Sigmoid colon (tissue), 7 donors: ENCODE data around the gene TBC1D1. TPM values are rescaled to one million over a fixed set of nuclear protein-coding genes. Genes with fewer than 3 reads are reported as not detected.

ENCODE experiments used
- DNase-seq: peaks from one replicate; pipeline ENCODE4 v3.0.0-alpha.2; 2019
- H3K27ac ChIP-seq, 4 donors: fragments of 200-600 bp; sonication (generic); one replicate each; pipeline ENCODE4 v1.5.1; 2016 to 2019; ENCODE audit warnings: mild to moderate bottlenecking in 1 of 4
- H3K27me3 ChIP-seq, 3 donors: fragments of 200-600 bp; sonication (generic); one replicate each; pipeline ENCODE4 v1.5.1; 2019; ENCODE audit warnings: mild to moderate bottlenecking in 1 of 3
- H3K36me3 ChIP-seq, 4 donors: fragments of 200-600 bp; sonication (generic); one replicate each; pipeline ENCODE4 v1.5.1; 2016 to 2019
- H3K4me1 ChIP-seq, 4 donors: fragments of 200-600 bp; sonication (generic); one replicate each; pipeline ENCODE4 v1.5.1; 2017 to 2019
- H3K4me3 ChIP-seq, 4 donors: fragments of 200-600 bp; sonication (generic); one replicate each; pipeline ENCODE4 v1.5.1; 2017 to 2019; ENCODE audit warnings: mild to moderate bottlenecking in 2 of 4, moderate library complexity in 1 of 4
- H3K9me3 ChIP-seq, 4 donors: fragments of 200-600 bp in 3 of 4; sonication (generic) in 3 of 4; one replicate each; pipeline versions ENCODE4 v1.5.1 to v1.6.1; 2013 to 2019
- EP300 ChIP-seq, 4 donors: sonication (generic); formaldehyde crosslinking; IDR thresholded peaks; one replicate each; pipeline ENCODE4 v1.6.1; 2017; ENCODE audit warnings: antibody characterized with exemption in 4 of 4
- POLR2A ChIP-seq, 2 donors: fragments of 450-650 bp; IDR thresholded peaks; one replicate each; pipeline ENCODE4 v1.6.1; 2016; ENCODE audit warnings: antibody characterized with exemption in 2 of 2, mild to moderate bottlenecking in 2 of 2, moderate library complexity in 2 of 2
- POLR2AphosphoS5 ChIP-seq, 4 donors: sonication (generic); formaldehyde crosslinking; IDR thresholded peaks; one replicate each; pipeline ENCODE4 v1.6.1; 2017; ENCODE audit warnings: antibody characterized with exemption in 4 of 4
- WGBS, 2 donors: extraction: QIAGEN DNeasy Blood & Tissue Kit; methylation state at CpG; one replicate each; pipeline ENCODE4 v1.1.7; 2013; 5-methylcytosine and 5-hydroxymethylcytosine counted together
- intact Hi-C: fragments of 100-400 bp; cut with DNase I; formaldehyde crosslinking; loops from one replicate; pipeline ENCODE4 v1.15.1; 2023
- polyA plus RNA-seq, 3 donors: library from polyadenylated mRNA; stranded (reverse); fragments of 200-250 nt; gene quantifications; one replicate each; pipeline ENCODE4 v1.2.3, GENCODE V29; 2013
- total RNA-seq, 4 donors: library from RNA; depleted of rRNA; stranded (reverse); fragments of >200 nt; gene quantifications; one replicate each; pipeline ENCODE4 v1.1.0, GENCODE V29; 2016
- TF ChIP-seq, protein P1 (sequence below), 4 experiments: fragments of 450-650 bp in 3 of 4; fragments of 200-600 bp in 1 of 4; IDR thresholded peaks; one replicate each; pipeline ENCODE4 v1.5.1; 2016 to 2019; ENCODE audit warnings: antibody characterized with exemption in 4 of 4, mild to moderate bottlenecking in 3 of 4, moderate library complexity in 2 of 4
- donor health status: healthy with polysubstance abuse.
- donor health status: Bipolar disorder and iron deficiency.
- donor health status: healthy.

The TBC1D1 gene
- total and polyA plus RNA-seq, 7 donors = 31.2 to 450 (median 253) TPM

GRCh38 chr4:38137080-38137479 is 246.2 kb downstream of the TBC1D1 start:
- intact Hi-C loops = no loop called here
- Histone ChIP-seq H3K27ac (no peak overlapping the region), H3K27me3 (no peaks in the 10 kb centered on the region), H3K4me1 (peaks cover 0 to 27% (median 21%) of the 10 kb centered on the region in 4 donors), H3K36me3 (peaks cover 15 to 84% (median 37%) of the 10 kb centered on the region in 4 donors), H3K4me3 (no peak overlapping the region), H3K9me3 (no peaks in the 10 kb centered on the region)
- 96% methylated on average over 17 of the region's 17 CpGs for WGBS, 2 donors
- DNase-seq = no peak
- TF ChIP-seq POLR2AphosphoS5 (IDR thresholded peaks at IDR 0.05) (no peak), EP300 (IDR thresholded peaks at IDR 0.05) (no peak), POLR2A (IDR thresholded peaks at IDR 0.05) (no peak)
- TF ChIP-seq, protein P1, sequence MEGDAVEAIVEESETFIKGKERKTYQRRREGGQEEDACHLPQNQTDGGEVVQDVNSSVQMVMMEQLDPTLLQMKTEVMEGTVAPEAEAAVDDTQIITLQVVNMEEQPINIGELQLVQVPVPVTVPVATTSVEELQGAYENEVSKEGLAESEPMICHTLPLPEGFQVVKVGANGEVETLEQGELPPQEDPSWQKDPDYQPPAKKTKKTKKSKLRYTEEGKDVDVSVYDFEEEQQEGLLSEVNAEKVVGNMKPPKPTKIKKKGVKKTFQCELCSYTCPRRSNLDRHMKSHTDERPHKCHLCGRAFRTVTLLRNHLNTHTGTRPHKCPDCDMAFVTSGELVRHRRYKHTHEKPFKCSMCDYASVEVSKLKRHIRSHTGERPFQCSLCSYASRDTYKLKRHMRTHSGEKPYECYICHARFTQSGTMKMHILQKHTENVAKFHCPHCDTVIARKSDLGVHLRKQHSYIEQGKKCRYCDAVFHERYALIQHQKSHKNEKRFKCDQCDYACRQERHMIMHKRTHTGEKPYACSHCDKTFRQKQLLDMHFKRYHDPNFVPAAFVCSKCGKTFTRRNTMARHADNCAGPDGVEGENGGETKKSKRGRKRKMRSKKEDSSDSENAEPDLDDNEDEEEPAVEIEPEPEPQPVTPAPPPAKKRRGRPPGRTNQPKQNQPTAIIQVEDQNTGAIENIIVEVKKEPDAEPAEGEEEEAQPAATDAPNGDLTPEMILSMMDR (IDR thresholded peaks at IDR 0.05) = no peak

- Histone ChIP-seq H3K4me3 (no peak overlapping the region), H3K27ac (no peak overlapping the region), H3K36me3 (peaks cover 15 to 90% (median 37%) of the 10 kb centered on the region in 4 donors), H3K9me3 (no peaks in the 10 kb centered on the region), H3K4me1 (peaks cover 0 to 18% (median 8%) of the 10 kb centered on the region in 4 donors), H3K27me3 (no peaks in the 10 kb centered on the region)
- no peak for DNase-seq
- intact Hi-C loops = no loop called here
- 84 to 93% methylated on average over 4 of the region's 4 CpGs for WGBS, 2 donors
- TF ChIP-seq POLR2A (IDR thresholded peaks at IDR 0.05) (no peak), POLR2AphosphoS5 (IDR thresholded peaks at IDR 0.05) (no peak), EP300 (IDR thresholded peaks at IDR 0.05) (no peak)
- TF ChIP-seq, protein P1 (IDR thresholded peaks at IDR 0.05) = no peak
Measured at GRCh38 chr4:38138363-38138762, 247.5 kb downstream of the TBC1D1 start.

DNA sequence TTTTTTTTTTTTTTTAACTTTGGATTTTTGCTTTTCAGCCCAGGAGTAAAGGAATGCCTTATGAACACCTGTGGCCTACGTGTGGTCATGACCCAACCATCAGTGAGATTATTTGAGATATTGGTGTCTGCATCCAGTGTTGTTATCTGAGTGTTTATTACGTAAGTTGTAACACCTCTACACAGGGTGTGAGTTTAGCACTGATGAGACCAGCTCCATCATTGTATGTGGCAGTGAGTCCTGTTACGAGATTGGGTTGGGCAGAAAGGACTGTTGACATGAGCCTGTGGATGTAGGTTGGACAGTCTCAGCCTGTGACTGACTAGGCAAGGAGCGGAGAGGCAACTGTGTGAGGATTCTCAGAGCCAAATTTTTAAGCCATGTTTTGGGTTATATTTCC is 248.3 kb downstream of the TBC1D1 start:
- Histone ChIP-seq H3K27me3 (no peaks in the 10 kb centered on the region), H3K4me3 (no peak overlapping the region), H3K9me3 (no peaks in the 10 kb centered on the region), H3K4me1 (peaks cover 0 to 18% (median 4%) of the 10 kb centered on the region in 4 donors), H3K36me3 (peaks cover 15 to 84% (median 37%) of the 10 kb centered on the region in 4 donors), H3K27ac (no peak overlapping the region)
- no peak for DNase-seq
- WGBS, 2 donors = 98% methylated on average over 4 of the region's 4 CpGs
- intact Hi-C loops = no loop called here
- TF ChIP-seq POLR2AphosphoS5 (IDR thresholded peaks at IDR 0.05) (no peak), EP300 (IDR thresholded peaks at IDR 0.05) (no peak), POLR2A (IDR thresholded peaks at IDR 0.05) (no peak)
- TF ChIP-seq, protein P1 (IDR thresholded peaks at IDR 0.05) = no peak

DNA sequence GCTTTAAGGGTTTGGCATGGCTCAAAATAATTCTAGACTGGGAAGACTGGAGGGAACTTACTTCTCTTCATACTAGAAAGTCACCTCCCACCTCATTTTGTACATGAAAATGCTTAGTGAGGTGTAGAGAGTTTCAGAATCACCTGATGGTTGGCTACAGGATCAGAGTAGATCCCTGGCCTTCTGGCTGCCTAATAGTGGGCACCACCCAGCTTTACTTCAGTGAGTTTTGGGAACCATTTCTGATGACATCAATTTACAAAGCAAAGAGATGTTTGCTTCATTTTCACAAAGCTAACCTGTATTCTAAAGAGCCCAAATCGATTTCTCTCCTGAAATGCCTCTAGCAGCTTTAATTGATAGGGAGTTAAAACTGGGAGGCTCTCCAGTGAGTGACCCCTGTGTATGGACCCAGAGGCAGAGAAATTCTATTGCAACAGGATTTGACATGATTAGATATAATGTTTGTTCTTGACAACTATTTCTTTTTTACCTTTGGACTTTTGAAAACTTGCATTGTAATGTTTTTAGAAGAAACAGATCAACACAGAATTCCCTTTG is 249.8 kb downstream of the TBC1D1 start:
- H3K4me3 ChIP-seq = no peak overlapping the region
- H3K36me3 ChIP-seq = peaks cover 15 to 70% (median 30%) of the 10 kb centered on the region in 4 donors
- WGBS, 2 donors = 69 to 98% methylated on average over 1 of the region's 1 CpG
- TF ChIP-seq POLR2A (IDR thresholded peaks at IDR 0.05) = no peak
- no peak for TF ChIP-seq EP300 (IDR thresholded peaks at IDR 0.05)
- TF ChIP-seq POLR2AphosphoS5 (IDR thresholded peaks at IDR 0.05) = no peak
- TF ChIP-seq, protein P1 (IDR thresholded peaks at IDR 0.05) = no peak
- no peaks in the 10 kb centered on the region for H3K9me3 ChIP-seq
- DNase-seq = no peak
- H3K27ac ChIP-seq = no peak overlapping the region
- intact Hi-C loops = no loop called here
- peaks cover 0 to 28% (median 18%) of the 10 kb centered on the region in 4 donors for H3K4me1 ChIP-seq
- no peaks in the 10 kb centered on the region for H3K27me3 ChIP-seq
